ENCODE measurements around the gene HDAC8.

- TF ChIP-seq SMC3 (IDR thresholded peaks at IDR 0.05) (no peak), POLR2A (IDR thresholded peaks at IDR 0.05; ENCODE audit: low read length) (no peak), MAX (IDR thresholded peaks at IDR 0.05) (no peak), CTCF (IDR thresholded peaks at IDR 0.05) (no peak), NPAS2 (CRISPR knock-in tag; IDR thresholded peaks at IDR 0.05; ENCODE audit: borderline replicate concordance) (no peak), EP300 (IDR thresholded peaks at IDR 0.05) (no peak), CBX2 (IDR thresholded peaks at IDR 0.05; ENCODE audit: borderline replicate concordance, low read depth) (no peak), HOXA7 (CRISPR knock-in tag; IDR thresholded peaks at IDR 0.05) (no peak), PBX3 (IDR thresholded peaks at IDR 0.05) (no peak), CHD2 (IDR thresholded peaks at IDR 0.05; ENCODE audit: low read length, partially characterized antibody) (no peak), JUNB (IDR thresholded peaks at IDR 0.05) (no peak)
Observed at GRCh38 chrX:72532366-72532765, 40.3 kb downstream of the HDAC8 start.

Measured in A549 (cell line).